Measurements from ENCODE around the gene KIF19.

- TF ChIP-seq CTCF (IDR thresholded peaks at IDR 0.05; ENCODE audit: insufficient read depth, low read length) (no peak), GABPA (IDR thresholded peaks at IDR 0.05; ENCODE audit: low read depth) (no peak)
- TF ChIP-seq, protein P1, sequence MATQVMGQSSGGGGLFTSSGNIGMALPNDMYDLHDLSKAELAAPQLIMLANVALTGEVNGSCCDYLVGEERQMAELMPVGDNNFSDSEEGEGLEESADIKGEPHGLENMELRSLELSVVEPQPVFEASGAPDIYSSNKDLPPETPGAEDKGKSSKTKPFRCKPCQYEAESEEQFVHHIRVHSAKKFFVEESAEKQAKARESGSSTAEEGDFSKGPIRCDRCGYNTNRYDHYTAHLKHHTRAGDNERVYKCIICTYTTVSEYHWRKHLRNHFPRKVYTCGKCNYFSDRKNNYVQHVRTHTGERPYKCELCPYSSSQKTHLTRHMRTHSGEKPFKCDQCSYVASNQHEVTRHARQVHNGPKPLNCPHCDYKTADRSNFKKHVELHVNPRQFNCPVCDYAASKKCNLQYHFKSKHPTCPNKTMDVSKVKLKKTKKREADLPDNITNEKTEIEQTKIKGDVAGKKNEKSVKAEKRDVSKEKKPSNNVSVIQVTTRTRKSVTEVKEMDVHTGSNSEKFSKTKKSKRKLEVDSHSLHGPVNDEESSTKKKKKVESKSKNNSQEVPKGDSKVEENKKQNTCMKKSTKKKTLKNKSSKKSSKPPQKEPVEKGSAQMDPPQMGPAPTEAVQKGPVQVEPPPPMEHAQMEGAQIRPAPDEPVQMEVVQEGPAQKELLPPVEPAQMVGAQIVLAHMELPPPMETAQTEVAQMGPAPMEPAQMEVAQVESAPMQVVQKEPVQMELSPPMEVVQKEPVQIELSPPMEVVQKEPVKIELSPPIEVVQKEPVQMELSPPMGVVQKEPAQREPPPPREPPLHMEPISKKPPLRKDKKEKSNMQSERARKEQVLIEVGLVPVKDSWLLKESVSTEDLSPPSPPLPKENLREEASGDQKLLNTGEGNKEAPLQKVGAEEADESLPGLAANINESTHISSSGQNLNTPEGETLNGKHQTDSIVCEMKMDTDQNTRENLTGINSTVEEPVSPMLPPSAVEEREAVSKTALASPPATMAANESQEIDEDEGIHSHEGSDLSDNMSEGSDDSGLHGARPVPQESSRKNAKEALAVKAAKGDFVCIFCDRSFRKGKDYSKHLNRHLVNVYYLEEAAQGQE (IDR thresholded peaks at IDR 0.05; ENCODE audit: insufficient replicate concordance, low read depth): no peak
Measured at GRCh38 chr17:74380959-74381808, 55.2 kb downstream of the KIF19 start.
